ENCODE results near the gene NOC2L.
"Not testable (repeated sequence)": the region's sequence is repeated elsewhere in the genome, so short reads cannot be mapped to it uniquely, and the experiment has no call there.

The NOC2L gene

DNA sequence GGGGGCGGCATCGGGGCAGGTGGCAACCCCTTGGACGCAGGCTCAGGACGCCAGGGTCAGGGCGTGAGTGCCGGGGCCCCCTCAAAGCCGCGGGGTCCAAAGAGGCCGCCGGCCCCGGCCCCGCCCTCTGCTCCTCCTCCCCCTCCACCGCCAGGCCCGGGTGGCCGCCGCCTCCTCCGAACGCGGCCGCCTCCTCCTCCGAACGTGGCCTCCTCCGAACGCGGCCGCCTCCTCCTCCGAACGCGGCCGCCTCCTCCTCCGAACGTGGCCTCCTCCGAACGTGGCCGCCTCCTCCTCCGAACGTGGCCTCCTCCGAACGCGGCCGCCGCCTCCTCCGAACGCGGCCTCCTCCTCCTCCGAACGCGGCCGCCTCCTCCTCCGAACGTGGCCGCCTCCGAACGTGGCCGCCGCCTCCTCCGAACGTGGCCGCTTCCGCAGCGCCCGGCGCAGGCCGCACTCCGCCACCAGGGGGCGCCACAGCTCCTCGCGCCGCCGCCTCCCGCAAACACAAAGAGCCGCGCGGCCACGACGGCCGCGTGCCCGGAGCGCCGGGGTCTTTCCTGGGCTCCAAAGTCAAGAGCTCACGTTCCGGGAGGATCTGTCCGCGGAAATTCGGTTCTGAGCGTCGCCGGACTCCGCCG, 54.6 kb downstream of the NOC2L start:
- DNase-seq (ENCODE audit: low spot score): peak; percentile 76

DNA sequence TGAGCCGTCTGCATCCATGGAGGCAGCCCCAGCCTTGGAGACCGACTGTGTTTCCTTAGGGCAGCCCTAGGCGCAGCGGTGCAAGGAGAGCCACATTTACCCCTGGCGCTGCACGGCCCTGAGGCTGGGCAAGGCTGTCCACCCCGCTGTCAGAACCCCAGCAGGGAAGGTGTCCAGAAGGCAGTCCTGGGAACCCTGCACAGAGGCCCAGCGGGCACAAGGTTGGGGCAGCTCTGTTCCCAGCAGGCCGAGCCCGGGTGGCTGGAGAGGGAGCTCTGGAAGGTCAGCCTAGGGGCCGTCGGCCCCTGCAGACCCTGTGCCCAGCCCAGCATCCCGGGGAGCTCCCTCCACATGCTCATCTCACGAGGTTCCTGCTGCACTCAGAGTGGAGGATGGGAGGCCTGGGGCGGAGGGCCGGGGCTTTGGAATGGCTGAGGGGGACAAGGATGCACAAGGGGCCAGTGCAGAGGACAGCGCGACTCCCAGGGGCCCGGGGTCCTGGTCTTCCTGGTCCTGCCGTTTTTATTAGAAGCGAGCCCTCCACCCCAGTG, 55.3 kb downstream of the NOC2L start:
- DNase-seq (ENCODE audit: low spot score): no peak

DNA sequence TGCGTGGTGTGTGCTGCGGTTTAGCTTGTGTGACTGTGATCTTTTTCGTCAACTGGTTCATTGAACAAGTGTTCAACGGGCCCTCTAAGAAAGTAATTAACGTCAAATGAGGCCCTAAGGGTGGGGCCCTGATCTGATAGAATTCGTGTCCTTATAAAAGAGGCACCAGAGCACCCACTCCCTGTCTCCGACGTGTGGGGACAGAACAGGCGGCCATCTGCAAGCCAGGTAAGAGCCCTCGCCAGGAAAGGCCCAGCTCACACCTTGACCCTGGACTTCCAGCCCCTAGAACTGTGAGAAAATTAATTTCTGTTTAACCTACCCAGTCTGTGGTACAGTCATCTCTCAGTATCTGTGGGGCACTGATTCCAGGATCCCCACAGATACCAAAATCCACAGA, 55.8 kb downstream of the NOC2L start:
- DNase-seq (ENCODE audit: low spot score): no peak

DNA sequence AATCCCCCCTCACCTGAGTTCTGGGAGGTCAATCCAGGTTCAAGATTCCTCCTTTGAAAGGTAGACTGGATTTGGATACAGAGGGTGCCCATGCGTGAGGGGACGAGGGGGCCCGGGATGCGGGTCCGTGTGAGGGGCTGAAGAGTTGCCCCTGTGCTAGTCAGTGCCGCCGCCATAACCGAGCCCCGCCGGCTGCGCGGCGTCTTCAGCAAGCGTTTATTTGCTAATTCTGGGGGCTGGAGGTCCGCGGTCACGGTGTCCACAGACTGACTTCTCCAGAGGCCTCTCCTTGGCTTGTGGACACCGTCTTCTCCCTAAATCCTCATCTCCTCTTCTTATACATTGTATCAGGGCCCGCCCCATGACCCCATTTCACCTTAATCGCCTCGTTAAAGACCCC, 56.3 kb downstream of the NOC2L start:
- DNase-seq (ENCODE audit: low spot score): no peak

DNA sequence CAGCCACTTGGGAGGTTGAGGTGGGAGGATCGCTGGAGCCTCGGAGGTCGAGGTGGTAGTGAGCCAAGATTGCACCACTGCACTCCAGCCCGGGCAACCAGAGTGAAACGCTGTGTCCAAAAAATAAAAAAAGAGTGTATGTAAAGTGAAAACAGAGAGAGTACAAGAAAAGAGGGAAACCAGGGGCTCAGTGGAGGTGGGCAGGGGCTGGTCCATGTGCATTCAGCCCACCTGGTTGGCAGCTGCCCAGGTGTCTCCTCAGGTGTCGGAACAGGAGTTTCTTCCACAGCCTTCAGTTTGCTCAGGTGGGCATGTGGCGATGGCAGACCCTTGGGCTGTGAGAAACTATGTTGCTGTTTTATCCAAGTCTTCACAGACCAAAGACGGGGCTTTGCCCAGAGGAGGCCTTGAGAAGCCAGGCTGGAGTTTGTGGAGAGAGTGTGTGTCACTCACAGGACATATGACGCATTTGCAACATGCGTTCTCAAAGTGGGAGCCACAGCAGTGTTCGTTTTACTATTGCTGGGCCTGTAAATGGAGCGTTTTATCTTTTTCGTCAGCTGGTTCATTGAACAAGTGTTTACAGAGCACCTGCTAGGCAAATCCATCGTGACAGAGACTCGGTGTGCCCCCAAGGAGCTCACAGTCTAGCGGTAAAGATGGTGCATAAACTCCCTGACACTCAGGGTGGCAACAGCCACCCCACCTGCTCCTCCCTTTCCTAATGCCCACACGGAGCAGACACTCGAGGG, 57.8 kb downstream of the NOC2L start:
- DNase-seq (ENCODE audit: low spot score): no peak

DNA sequence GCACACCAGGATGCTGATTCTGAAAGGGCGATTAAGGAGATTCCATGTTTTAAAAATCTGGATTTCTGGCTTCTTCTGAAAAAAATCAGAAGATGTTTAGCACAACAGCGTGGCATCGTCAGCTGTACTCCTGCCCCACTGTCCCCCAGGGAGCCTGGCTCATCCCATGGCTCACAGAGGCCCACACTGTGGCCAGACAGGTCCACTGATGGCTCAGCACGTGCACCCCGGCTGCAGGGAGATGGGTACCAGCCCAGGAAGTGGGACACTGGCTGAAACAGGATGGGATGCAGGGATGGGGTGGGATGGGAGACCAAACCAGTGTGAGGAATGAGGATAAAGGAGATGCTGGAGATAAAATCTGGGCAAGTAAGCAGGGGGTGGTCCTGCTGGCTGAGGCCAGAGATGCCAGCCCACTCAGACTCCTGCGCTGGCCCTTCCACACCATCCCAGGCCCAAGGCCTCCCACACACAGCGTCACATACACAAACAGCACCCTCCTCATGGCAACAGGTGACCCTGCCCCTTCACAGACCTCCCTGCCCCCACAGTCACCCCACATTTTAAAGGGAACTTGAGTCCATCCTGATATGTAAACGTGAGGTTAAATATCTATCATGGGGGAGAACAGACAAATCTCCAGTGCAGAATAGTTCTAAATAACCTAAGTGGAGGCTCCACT, 59.3 kb downstream of the NOC2L start:
- DNase-seq (ENCODE audit: low spot score): no peak

DNA sequence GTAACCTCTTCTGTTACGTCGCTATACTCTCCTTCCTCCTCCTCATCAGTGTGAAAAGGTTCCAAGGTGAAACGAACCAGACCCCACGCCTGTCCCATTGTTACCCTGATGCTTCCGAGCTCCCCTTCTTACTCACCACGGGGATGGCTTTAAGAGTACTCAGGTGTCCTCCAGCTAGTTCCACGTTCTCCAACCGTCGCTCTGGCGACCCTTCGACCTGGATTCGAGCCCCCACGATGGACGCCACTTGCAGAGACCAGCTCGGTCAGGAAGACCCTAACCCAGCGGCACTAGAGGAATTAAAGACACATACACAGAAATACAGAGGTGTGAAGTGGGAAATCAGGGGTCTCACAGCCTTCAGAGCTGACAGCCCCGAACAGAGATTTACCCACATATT, 61.1 kb downstream of the NOC2L start:
- not testable (repeated sequence) for DNase-seq (ENCODE audit: low spot score)

DNA sequence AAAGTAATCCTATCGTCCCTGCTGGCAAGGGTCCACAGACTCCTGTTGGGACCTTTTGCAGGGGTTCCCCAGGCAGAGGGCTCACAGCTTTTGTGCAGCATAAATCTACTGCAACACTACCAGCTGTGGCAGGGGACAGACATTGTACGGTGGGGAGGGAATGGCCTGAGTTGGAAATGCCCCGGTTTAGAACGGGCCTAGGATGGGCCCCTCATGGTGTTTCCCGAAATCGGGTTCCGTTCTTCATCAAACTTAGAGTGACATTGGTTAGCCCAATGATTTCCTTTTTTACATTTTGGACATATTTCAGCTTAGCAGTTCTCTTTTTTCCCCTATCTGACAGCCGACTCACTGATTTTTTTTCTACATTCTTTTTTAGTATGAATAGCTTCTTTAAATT, 61.8 kb downstream of the NOC2L start:
- no peak for DNase-seq (ENCODE audit: low spot score)
